Measurements from ENCODE around the gene APC.

GRCh38 chr5:112697833-112698232 lies 39.9 kb upstream of the APC start:
- no peak for TF ChIP-seq CTCF (IDR thresholded peaks at IDR 0.05)
- no peak for TF ChIP-seq POLR2A (IDR thresholded peaks at IDR 0.05)
